Activated CD4-positive, alpha-beta T cell treated with anti-CD3 and anti-CD28 coated beads, Interleukin-2, amount 10 ng/mL, durations not matched to agents 24 days and 14 days (primary cell): ENCODE results near the gene PRKAA2. TPM values are rescaled to one million over a fixed set of nuclear protein-coding genes. Genes with fewer than 3 reads are reported as not detected.

Experiments used
- DNase-seq: peaks from one replicate; pipeline ENCODE4 v3.0.0; 2022
- H3K27ac Mint-ChIP-seq: one replicate; pipeline ENCODE4 v1.8.0; 2022; ENCODE audit warnings: mild to moderate bottlenecking, mixed read lengths
- H3K27me3 Mint-ChIP-seq: one replicate; pipeline ENCODE4 v1.8.0; 2022; ENCODE audit warnings: mixed read lengths
- H3K36me3 Mint-ChIP-seq: one replicate; pipeline ENCODE4 v1.8.0; 2022; ENCODE audit warnings: low read depth, mild to moderate bottlenecking, mixed read lengths
- H3K4me1 Mint-ChIP-seq: one replicate; pipeline ENCODE4 v1.8.0; 2021; ENCODE audit warnings: mixed read lengths
- H3K4me3 Mint-ChIP-seq: one replicate; pipeline ENCODE4 v1.8.0; 2022; ENCODE audit warnings: mild to moderate bottlenecking, moderate library complexity, mixed read lengths
- H3K9me3 Mint-ChIP-seq: one replicate; pipeline ENCODE4 v1.8.0; 2021; ENCODE audit warnings: mixed read lengths
- intact Hi-C: fragments of 100-400 bp; cut with micrococcal nuclease; formaldehyde crosslinking; loops from one replicate; pipeline ENCODE4 v1.15.1; 2023
- total RNA-seq: library from RNA; stranded (reverse); gene quantifications from 2 replicates; pipeline ENCODE4 v1.2.3, GENCODE V29; 2022

The PRKAA2 gene
- total RNA-seq, 1 donor from 2014 or later, result not detected

DNA sequence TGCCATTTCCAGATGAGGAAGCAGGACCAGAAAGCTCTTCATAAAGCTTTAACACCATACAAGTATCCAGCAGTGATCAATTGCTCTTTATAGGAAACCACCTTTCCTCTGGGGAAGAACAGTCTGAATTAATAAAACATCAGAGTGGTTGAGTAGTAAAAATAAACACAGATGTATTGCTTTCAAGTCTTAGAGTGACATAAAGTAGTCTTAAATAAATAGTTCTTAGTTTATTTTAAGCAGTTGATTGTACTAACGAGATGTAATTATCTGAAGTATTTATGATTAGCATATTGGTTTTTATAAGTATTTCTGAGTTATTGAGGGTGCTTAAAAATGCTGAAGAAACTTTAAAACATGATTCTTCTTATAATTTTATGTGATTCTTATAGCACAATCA lies 67.0 kb downstream of the PRKAA2 start:
- Mint-ChIP-seq H3K27me3 (peaks cover 6% of the 10 kb centered on the region), H3K9me3 (no peaks in the 10 kb centered on the region), H3K4me1 (no peaks in the 10 kb centered on the region), H3K36me3 (no peaks in the 10 kb centered on the region), H3K27ac (no peak overlapping the region), H3K4me3 (no peak overlapping the region)
- intact Hi-C loops, result no loop called here
- no peak for DNase-seq

DNA sequence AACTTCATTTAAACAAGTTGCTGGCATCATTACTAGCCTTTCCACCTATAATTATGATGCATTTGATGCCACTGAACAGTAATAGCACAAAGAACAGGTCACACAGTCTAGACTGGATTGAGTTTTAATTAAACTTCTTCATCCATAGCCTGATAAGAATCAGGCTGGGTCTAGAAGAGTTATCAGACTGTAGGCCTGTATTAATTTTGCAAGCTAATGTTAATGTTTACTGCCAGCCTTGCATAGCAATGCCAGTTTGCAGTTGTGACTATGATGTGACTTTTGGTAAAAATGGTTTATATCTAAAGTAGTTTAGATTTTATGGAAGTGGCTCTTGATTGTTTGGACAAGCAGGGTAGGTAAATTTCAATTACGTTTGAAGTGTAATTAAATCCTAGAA lies 68.0 kb downstream of the PRKAA2 start:
- H3K4me3 Mint-ChIP-seq, result no peak overlapping the region

DNA sequence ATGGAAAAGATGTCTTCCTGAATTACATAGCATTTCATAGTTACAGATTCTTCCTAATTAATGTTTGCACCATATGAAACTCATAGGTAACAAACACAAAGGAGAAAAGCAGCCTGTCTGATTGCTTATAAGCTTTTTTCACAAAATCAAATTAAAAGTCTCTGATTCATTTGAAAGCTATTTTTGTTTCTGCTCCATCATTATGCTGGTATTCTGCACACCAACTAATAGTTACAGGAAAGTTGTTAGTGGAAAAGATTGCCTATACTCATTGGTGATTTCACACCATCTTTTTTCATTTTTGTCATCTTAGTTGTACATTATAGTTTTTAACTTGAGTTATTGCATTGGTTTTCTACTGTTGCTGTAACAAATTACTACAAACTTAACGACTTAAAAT lies 70.0 kb downstream of the PRKAA2 start:
- H3K27me3 Mint-ChIP-seq, result peaks cover 2% of the 10 kb centered on the region

More for the DNA sequence above, 68.0 kb downstream of the PRKAA2 start:
- Mint-ChIP-seq H3K36me3 (no peaks in the 10 kb centered on the region), H3K27ac (no peak overlapping the region), H3K27me3 (peaks cover 4% of the 10 kb centered on the region), H3K4me1 (no peaks in the 10 kb centered on the region), H3K9me3 (no peaks in the 10 kb centered on the region)
- intact Hi-C loops, result no loop called here
- DNase-seq, result no peak

DNA sequence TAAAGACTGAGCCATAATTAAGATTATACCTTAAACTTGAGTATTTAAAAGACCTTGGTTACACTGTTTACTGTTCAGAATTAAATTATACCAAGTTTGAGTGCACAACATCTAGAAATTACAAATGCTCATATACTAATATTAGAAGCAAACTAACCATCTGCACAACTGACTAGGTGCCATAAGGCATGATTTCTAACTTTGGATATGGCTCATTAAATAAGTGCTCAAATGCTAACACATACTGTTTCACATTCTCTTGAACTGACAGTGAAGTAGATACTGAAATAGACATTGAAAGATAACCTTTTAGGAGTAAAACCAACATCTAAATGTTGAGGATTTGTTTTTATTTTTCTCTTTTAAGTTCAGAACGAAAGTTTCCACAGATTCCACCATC lies 74.1 kb downstream of the PRKAA2 start:
- H3K36me3 Mint-ChIP-seq, result no peaks in the 10 kb centered on the region
- no peaks in the 10 kb centered on the region for H3K4me1 Mint-ChIP-seq
- H3K27ac Mint-ChIP-seq, result no peak overlapping the region
- H3K9me3 Mint-ChIP-seq, result no peaks in the 10 kb centered on the region
- no peaks in the 10 kb centered on the region for H3K27me3 Mint-ChIP-seq
- no peak for DNase-seq
- no peak overlapping the region for H3K4me3 Mint-ChIP-seq
- intact Hi-C loops, result no loop called here

More for the DNA sequence above, 70.0 kb downstream of the PRKAA2 start:
- no peak for DNase-seq
- Mint-ChIP-seq H3K4me1 (no peaks in the 10 kb centered on the region), H3K9me3 (no peaks in the 10 kb centered on the region), H3K36me3 (no peaks in the 10 kb centered on the region), H3K4me3 (no peak overlapping the region), H3K27ac (no peak overlapping the region)
- intact Hi-C loops, result no loop called here

DNA sequence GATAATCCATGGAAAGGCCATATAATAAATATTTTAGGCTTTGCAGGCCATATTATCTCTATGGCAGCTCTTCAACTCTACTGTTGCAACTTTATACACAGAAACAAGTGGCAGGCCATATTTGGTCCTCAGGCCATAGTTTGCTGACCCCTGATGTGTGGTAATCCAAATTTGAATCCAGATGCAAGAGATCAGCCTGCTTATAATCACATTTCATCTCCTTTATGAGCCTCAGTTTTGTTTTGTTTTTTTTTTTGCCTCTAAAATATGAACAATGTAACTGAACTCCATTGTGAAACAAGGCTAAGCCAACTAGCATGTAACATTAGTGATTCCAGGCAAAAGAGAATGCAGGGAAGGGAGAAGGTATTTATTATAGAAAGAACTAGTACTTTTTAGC lies 81.6 kb downstream of the PRKAA2 start:
- no peaks in the 10 kb centered on the region for H3K9me3 Mint-ChIP-seq
- H3K27ac Mint-ChIP-seq, result no peak overlapping the region
- no peaks in the 10 kb centered on the region for H3K27me3 Mint-ChIP-seq
- no peak for DNase-seq
- H3K36me3 Mint-ChIP-seq, result no peaks in the 10 kb centered on the region
- no peaks in the 10 kb centered on the region for H3K4me1 Mint-ChIP-seq
- H3K4me3 Mint-ChIP-seq, result no peak overlapping the region
- intact Hi-C loops, result no loop called here

DNA sequence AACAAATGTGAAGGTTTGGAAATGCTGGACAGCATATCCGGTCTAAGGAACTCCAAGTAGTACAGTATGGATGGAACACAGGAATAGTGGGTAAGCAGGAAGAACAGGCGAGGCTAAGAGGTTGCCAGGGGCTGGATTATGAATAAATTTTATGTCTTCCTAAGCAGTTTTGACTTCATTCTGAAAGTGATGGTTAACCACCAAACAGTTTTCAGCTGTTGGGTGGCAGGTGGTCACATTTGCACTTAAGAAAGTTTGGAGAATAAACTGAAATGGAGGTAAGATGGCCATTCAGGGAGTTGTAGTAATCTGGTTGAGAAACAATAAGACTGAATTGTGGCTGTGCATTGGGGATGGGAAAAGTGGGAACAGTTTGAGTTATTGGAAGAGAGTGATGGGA lies 83.8 kb downstream of the PRKAA2 start:
- DNase-seq, result no peak
- peaks cover 4% of the 10 kb centered on the region for H3K27me3 Mint-ChIP-seq
- no peaks in the 10 kb centered on the region for H3K36me3 Mint-ChIP-seq
- H3K4me3 Mint-ChIP-seq, result no peak overlapping the region
- intact Hi-C loops, result no loop called here
- no peaks in the 10 kb centered on the region for H3K9me3 Mint-ChIP-seq
- H3K27ac Mint-ChIP-seq, result no peak overlapping the region
- H3K4me1 Mint-ChIP-seq, result no peaks in the 10 kb centered on the region

DNA sequence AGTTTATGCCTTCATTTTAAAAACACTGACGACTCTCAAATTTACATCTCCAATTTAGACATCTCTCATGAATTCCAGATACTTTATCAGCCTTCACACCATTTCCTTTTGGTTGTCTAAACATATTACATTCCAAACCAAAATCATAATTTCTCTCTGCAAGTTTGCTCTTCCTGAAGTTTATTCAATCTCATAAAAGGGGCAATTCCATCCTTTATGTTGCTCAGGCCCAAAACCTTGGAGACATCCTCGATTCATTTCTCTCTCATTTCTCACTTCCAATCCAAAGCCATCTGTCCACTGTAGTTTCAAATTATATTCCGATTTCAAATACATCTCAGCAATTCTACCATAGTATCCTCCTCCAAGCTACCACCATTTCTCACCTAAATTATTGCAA lies 100.1 kb downstream of the PRKAA2 start:
- no peaks in the 10 kb centered on the region for H3K27me3 Mint-ChIP-seq
- no peaks in the 10 kb centered on the region for H3K9me3 Mint-ChIP-seq
- no peak for DNase-seq
- no peaks in the 10 kb centered on the region for H3K4me1 Mint-ChIP-seq
- no peak overlapping the region for H3K4me3 Mint-ChIP-seq
- H3K27ac Mint-ChIP-seq, result no peak overlapping the region
- no peaks in the 10 kb centered on the region for H3K36me3 Mint-ChIP-seq
- intact Hi-C loops, result no loop called here

DNA sequence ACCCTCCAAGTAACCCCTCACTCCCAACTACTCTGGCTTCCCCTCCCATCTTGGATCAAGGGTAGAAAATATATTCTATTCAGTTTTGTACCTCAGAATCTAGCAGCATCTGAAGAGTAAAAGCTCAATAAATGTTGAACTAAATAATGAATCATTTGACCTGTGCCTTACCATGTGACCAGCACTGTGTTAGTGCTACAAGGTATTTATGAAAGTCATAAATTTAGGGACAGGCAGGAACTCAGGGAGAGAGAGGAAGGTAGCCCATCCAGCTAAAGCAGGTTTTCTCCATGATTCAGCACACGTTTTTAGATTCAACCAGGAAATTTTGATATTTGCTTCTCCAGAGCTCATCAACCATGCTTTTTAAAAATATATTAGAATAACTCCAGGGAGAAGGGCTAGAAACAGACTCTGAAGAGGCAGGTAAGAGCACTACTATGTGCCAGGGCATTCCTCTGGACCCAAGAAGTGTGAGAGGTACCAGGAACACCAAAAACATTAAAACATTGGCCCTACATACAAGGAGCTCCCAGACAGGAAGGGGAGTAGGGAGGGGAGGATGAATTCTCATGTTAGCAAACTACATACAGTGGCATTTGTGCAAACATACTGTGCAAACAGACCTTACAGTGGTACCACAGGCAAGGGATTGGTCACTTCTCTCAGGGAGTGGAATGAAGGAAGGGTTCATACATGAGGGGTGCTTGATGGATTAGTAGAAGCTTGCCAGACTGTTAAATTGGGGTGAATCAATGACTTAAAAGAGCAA lies 109.8 kb downstream of the PRKAA2 start:
- Mint-ChIP-seq H3K27me3 (no peaks in the 10 kb centered on the region), H3K27ac (no peak overlapping the region), H3K4me3 (no peak overlapping the region), H3K9me3 (no peaks in the 10 kb centered on the region), H3K4me1 (no peaks in the 10 kb centered on the region), H3K36me3 (no peaks in the 10 kb centered on the region)
- DNase-seq, result no peak
- intact Hi-C loops, result no loop called here

DNA sequence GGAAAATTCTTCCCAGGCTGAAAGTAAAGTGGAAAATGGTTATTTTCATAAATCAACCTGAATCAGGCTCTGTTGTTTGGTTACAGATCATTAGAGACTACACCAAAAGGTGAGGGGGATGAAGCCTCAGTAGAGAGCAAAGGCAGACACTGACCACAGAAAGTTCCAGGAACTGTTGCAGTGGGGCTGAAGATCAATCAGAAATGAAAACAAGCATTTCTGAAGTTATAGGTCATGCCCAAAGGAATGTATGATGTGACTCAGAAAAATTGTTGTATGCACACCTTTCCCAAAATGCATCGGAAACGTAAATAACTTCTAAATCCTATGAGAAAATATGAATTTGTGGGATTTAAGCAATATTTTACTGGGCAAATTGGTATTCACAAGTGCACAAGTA lies 110.8 kb downstream of the PRKAA2 start:
- no peak overlapping the region for H3K4me3 Mint-ChIP-seq
- H3K27ac Mint-ChIP-seq, result no peak overlapping the region
- DNase-seq, result no peak
- H3K27me3 Mint-ChIP-seq, result no peaks in the 10 kb centered on the region
- no peaks in the 10 kb centered on the region for H3K4me1 Mint-ChIP-seq
- intact Hi-C loops, result no loop called here
- H3K9me3 Mint-ChIP-seq, result no peaks in the 10 kb centered on the region
- H3K36me3 Mint-ChIP-seq, result no peaks in the 10 kb centered on the region

DNA sequence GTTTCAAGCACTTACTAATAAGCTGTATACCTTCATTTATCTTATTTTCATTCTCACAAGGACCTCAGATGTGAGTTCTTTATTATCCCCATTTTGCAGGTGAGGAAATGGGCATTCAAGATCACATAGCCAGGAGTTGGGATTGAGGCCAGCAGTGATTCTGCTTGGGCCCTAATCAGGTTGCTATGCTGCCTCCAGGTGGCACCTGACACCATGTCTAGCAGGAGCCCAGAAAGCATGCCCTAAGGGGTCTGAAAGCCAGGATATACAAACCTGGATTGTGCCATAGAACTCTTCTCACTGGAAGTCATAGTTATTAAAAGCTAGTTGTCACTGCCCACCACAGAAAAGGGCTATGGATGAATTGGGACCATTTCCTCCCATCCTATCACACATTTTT lies 113.0 kb downstream of the PRKAA2 start:
- no peaks in the 10 kb centered on the region for H3K36me3 Mint-ChIP-seq
- no peak overlapping the region for H3K4me3 Mint-ChIP-seq
- H3K9me3 Mint-ChIP-seq, result no peaks in the 10 kb centered on the region
- no peaks in the 10 kb centered on the region for H3K4me1 Mint-ChIP-seq
- no peak for DNase-seq
- H3K27ac Mint-ChIP-seq, result no peak overlapping the region
- intact Hi-C loops, result no loop called here
- H3K27me3 Mint-ChIP-seq, result peaks cover 2% of the 10 kb centered on the region

DNA sequence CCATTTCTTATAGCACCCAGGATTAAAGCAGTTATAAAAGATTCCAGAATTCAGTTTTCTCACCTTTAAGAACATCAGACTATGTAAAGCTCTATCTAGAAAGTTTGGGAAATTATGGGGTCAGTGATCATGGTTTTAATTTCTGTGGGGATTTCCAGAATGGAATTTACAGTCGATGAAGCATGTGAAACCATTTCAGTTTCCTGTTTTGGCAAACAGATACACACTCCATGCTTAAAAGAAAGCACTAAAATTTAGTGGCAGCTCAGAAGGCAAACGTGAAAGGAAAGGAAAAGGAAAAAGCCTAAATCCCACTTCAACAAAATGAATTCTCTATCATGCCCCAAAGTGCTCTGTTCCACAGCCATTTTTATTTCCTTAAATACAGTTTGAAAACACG lies 113.7 kb downstream of the PRKAA2 start:
- no peaks in the 10 kb centered on the region for H3K4me1 Mint-ChIP-seq
- no peak overlapping the region for H3K27ac Mint-ChIP-seq
- DNase-seq, result no peak
- H3K36me3 Mint-ChIP-seq, result no peaks in the 10 kb centered on the region
- H3K4me3 Mint-ChIP-seq, result no peak overlapping the region
- peaks cover 2% of the 10 kb centered on the region for H3K27me3 Mint-ChIP-seq
- intact Hi-C loops, result no loop called here
- H3K9me3 Mint-ChIP-seq, result no peaks in the 10 kb centered on the region

Other genes with a start within 250 kb of the PRKAA2 start
- not detected in 2 replicates for gene PLPP3, start 65.8 kb upstream of the PRKAA2 start, total RNA-seq
- not detected in 2 replicates for gene FYB2, start 174.1 kb downstream of the PRKAA2 start, total RNA-seq
- gene C8A, start 209.5 kb downstream of the PRKAA2 start, total RNA-seq, result not detected in 2 replicates